Stomach (tissue), 9 donors: ENCODE measurements around the gene SLC35C1. TPM values are rescaled to one million over a fixed set of nuclear protein-coding genes. Genes with fewer than 3 reads are reported as not detected.
A peak's percentile ranks its signal among the peaks of the same experiment; 100 is the strongest.

Experiments used
- DNase-seq, 2 donors: peaks; one replicate each; pipeline versions ENCODE4 v3.0.0 to v3.0.0-alpha.2; 2013 to 2019
- H3K27ac ChIP-seq, 5 donors: fragments of 200-600 bp in 4 of 5; sonication (generic) in 4 of 5; one replicate each; pipeline ENCODE4 v1.5.1; 2013 to 2019; ENCODE audit warnings: mild to moderate bottlenecking in 1 of 5, moderate library complexity in 1 of 5
- H3K27me3 ChIP-seq, 3 donors: fragments of 200-600 bp; sonication (generic); one replicate each; pipeline ENCODE4 v1.5.1; 2017 to 2019; ENCODE audit warnings: mixed run types in 1 of 3
- H3K36me3 ChIP-seq, 4 donors: fragments of 200-600 bp; sonication (generic); 1 replicate in 3 of 4; 2 replicates in 1 of 4; pipeline ENCODE4 v1.5.1; 2016 to 2019
- H3K4me1 ChIP-seq, 4 donors: fragments of 200-600 bp; sonication (generic); one replicate each; pipeline ENCODE4 v1.5.1; 2016 to 2019
- H3K4me3 ChIP-seq, 4 donors: fragments of 200-600 bp; sonication (generic) in 3 of 4; one replicate each; pipeline ENCODE4 v1.5.1; 2016 to 2019; ENCODE audit warnings: mild to moderate bottlenecking in 1 of 4
- H3K9me3 ChIP-seq, 4 donors: fragments of 200-600 bp; sonication (generic); one replicate each; pipeline ENCODE4 v1.5.1; 2016 to 2019
- EP300 ChIP-seq: sonication (generic); formaldehyde crosslinking; IDR thresholded peaks from one replicate; pipeline ENCODE4 v1.6.1; 2017; ENCODE audit warnings: antibody characterized with exemption
- POLR2A ChIP-seq, 4 donors: fragments of 450-650 bp; IDR thresholded peaks; one replicate each; pipeline ENCODE4 v1.6.1; 2016; ENCODE audit warnings: antibody characterized with exemption in 4 of 4, control low read depth in 2 of 4, mild to moderate bottlenecking in 1 of 4, moderate library complexity in 1 of 4
- POLR2AphosphoS5 ChIP-seq, 3 donors: sonication (generic); formaldehyde crosslinking; IDR thresholded peaks; one replicate each; pipeline ENCODE4 v1.6.1; 2016; ENCODE audit warnings: antibody characterized with exemption in 3 of 3
- WGBS, 5 donors: extraction: QIAGEN DNeasy Blood & Tissue Kit in 3 of 5; methylation state at CpG; one replicate each; pipeline versions ENCODE4 v1.1.5 to v1.1.7; 2013 to 2018; 5-methylcytosine and 5-hydroxymethylcytosine counted together
- intact Hi-C: fragments of 100-400 bp; cut with DNase I; formaldehyde crosslinking; loops from one replicate; pipeline ENCODE4 v1.15.1; 2023; ENCODE audit warnings: low total_unique reads
- polyA plus RNA-seq, 3 donors: library from polyadenylated mRNA; stranded (reverse); fragments of 200-250 nt; gene quantifications; one replicate each; pipeline ENCODE4 v1.2.3, GENCODE V29; 2013
- total RNA-seq, 5 donors: library from RNA; depleted of rRNA; stranded (reverse); fragments of >200 nt; gene quantifications; one replicate each; pipeline versions ENCODE4 v1.1.0 to v1.2.3, GENCODE V29; 2014 to 2016
- TF ChIP-seq, protein P1 (sequence below), 7 experiments: fragments of 450-650 bp in 4 of 7; fragments of 200-600 bp in 3 of 7; sonication (generic) in 3 of 7; IDR thresholded peaks; one replicate each; pipeline ENCODE4 v1.5.1; 2016 to 2019; ENCODE audit warnings: antibody characterized with exemption in 7 of 7, control low read depth in 2 of 7, mild to moderate bottlenecking in 1 of 7
- donor health status: healthy with polysubstance abuse.
- donor health status: Bipolar disorder and iron deficiency.
- donor health status: healthy.

Gene SLC35C1
- total and polyA plus RNA-seq, 8 donors, result 7.6 to 21.4 (median 9.4) TPM

DNA sequence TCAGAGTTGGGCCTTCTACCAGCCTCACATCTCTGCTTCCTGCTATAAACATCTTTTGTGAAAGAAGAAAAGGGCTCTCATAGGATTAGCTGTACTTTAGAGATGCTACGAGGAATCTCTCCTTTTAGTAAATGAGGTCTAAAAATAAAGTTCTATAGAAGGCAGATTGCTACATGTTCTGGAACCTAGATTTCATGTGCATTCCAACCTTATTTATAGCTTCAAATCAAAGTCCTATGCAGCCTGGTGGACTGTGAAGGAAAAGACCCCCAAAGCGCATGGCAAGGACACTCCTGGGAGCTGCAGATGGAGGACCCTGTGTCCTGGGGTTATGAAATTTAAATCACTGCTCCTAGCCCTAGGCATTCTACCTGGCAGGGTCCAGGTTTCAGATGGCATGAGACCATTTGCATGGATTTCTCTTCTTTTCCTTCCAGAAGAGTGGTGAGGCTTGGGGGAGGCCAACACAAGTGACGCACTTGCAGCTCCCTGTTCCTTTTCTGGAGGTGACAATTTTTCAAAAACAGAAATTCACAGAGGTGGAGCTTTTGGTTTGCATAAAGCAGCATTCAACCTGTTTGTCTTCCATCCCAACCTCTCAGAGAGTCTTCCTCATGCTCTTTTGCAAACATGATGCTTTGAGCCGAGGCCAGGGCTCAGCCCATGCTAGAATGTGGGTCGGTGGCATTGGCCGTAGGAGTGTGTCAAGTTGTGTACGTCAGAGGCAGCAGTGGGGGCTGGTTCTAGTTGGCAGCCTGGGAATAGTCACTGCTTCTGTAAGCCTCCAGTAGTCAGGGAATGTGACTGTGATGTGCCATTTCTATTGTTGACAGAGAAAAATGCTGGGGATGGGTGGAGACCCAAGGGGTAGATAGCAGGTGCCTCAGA lies 48.6 kb downstream of the SLC35C1 start:
- Histone ChIP-seq H3K27me3 (no peaks in the 10 kb centered on the region), H3K27ac (peak overlapping the region in 3 of 5 donors; percentile 40 to 95 (median 48)), H3K36me3 (peaks cover 7 to 36% (median 28%) of the 10 kb centered on the region in 4 donors), H3K4me3 (no peak overlapping the region), H3K4me1 (peaks cover 70 to 100% (median 91%) of the 10 kb centered on the region in 4 donors), H3K9me3 (no peaks in the 10 kb centered on the region)
- intact Hi-C loops, result no loop called here
- DNase-seq, result no peak
- WGBS, 5 donors, result 62 to 84% (median 75%) methylated on average over 7 of the region's 7 CpGs
- TF ChIP-seq POLR2AphosphoS5 (IDR thresholded peaks at IDR 0.05), result no peak
- no peak for TF ChIP-seq POLR2A (IDR thresholded peaks at IDR 0.05)
- TF ChIP-seq EP300, result no peak

DNA sequence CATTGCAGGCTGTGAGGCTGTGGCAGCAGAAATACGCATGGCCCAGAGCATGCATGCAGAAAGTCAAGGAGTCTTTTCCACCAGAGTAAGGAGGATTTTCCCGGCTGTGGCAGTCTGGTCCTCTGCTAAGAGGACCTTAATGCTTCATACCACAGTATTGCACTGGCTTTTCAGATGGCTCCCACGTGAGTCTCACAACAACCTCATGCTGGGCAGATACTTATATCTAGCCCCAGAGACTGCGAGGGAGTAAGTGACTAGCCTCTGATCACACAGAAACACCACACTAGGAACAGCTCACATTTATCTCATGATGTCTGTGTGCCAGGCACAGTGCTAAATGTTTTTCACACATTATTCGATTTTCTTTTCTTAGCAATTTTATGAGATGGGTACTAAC lies 50.4 kb downstream of the SLC35C1 start:
- H3K27ac ChIP-seq, result peak overlapping the region in 4 of 5 donors; percentile 73 to 95 (median 78)
- 61 to 75% (median 70%) methylated on average over 5 of the region's 5 CpGs for WGBS, 5 donors
- H3K9me3 ChIP-seq, result no peaks in the 10 kb centered on the region
- no peak overlapping the region for H3K4me3 ChIP-seq
- TF ChIP-seq, protein P1, sequence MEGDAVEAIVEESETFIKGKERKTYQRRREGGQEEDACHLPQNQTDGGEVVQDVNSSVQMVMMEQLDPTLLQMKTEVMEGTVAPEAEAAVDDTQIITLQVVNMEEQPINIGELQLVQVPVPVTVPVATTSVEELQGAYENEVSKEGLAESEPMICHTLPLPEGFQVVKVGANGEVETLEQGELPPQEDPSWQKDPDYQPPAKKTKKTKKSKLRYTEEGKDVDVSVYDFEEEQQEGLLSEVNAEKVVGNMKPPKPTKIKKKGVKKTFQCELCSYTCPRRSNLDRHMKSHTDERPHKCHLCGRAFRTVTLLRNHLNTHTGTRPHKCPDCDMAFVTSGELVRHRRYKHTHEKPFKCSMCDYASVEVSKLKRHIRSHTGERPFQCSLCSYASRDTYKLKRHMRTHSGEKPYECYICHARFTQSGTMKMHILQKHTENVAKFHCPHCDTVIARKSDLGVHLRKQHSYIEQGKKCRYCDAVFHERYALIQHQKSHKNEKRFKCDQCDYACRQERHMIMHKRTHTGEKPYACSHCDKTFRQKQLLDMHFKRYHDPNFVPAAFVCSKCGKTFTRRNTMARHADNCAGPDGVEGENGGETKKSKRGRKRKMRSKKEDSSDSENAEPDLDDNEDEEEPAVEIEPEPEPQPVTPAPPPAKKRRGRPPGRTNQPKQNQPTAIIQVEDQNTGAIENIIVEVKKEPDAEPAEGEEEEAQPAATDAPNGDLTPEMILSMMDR (IDR thresholded peaks at IDR 0.05), result no peak
- TF ChIP-seq POLR2AphosphoS5 (IDR thresholded peaks at IDR 0.05) (no peak), EP300 (no peak)
- peaks cover 12 to 44% (median 37%) of the 10 kb centered on the region in 4 donors for H3K36me3 ChIP-seq
- intact Hi-C loops, result no loop called here
- no peak for DNase-seq
- no peaks in the 10 kb centered on the region for H3K27me3 ChIP-seq
- peaks cover 70 to 100% (median 90%) of the 10 kb centered on the region in 4 donors for H3K4me1 ChIP-seq

- Histone ChIP-seq H3K4me1 (peaks cover 65 to 99% (median 86%) of the 10 kb centered on the region in 4 donors), H3K4me3 (no peak overlapping the region), H3K27ac (peak overlapping the region in 4 of 5 donors; percentile 73 to 95 (median 78)), H3K36me3 (peaks cover 17 to 52% (median 45%) of the 10 kb centered on the region in 4 donors), H3K9me3 (no peaks in the 10 kb centered on the region), H3K27me3 (no peaks in the 10 kb centered on the region)
- peak in 1 of 2 donors; percentile 46 for DNase-seq
- TF ChIP-seq EP300 (no peak), POLR2AphosphoS5 (IDR thresholded peaks at IDR 0.05) (peak in 1 of 3 donors; percentile 5), POLR2A (IDR thresholded peaks at IDR 0.05) (no peak)
- WGBS, 5 donors, result 72 to 92% (median 88%) methylated on average over 5 to 6 of the region's 6 CpGs
- intact Hi-C loops, result no loop called here
Measured at GRCh38 chr11:45856044-45856468, 51.1 kb downstream of the SLC35C1 start.

- DNase-seq, result peak; percentile 44 to 88
- WGBS, 5 donors, result 13 to 18% (median 18%) methylated on average over 2 of the region's 2 CpGs
- Histone ChIP-seq H3K4me1 (peaks cover 48 to 83% (median 66%) of the 10 kb centered on the region in 4 donors), H3K36me3 (peaks cover 36 to 71% (median 65%) of the 10 kb centered on the region in 4 donors), H3K4me3 (no peak overlapping the region), H3K27me3 (no peaks in the 10 kb centered on the region), H3K27ac (peak overlapping the region; percentile 73 to 95 (median 76)), H3K9me3 (no peaks in the 10 kb centered on the region)
- TF ChIP-seq, protein P1 (IDR thresholded peaks at IDR 0.05), result no peak
- peak in 2 of 3 donors; percentile 12 to 28 for TF ChIP-seq POLR2AphosphoS5 (IDR thresholded peaks at IDR 0.05)
- intact Hi-C loops, result no loop called here
Measured at GRCh38 chr11:45857961-45858474, 53.1 kb downstream of the SLC35C1 start.

GRCh38 chr11:45858751-45859398 lies 53.9 kb downstream of the SLC35C1 start:
- Histone ChIP-seq H3K4me1 (peaks cover 40 to 75% (median 58%) of the 10 kb centered on the region in 4 donors), H3K36me3 (peaks cover 45 to 80% (median 72%) of the 10 kb centered on the region in 4 donors), H3K27ac (peak overlapping the region; percentile 73 to 95 (median 76)), H3K27me3 (no peaks in the 10 kb centered on the region), H3K4me3 (no peak overlapping the region), H3K9me3 (no peaks in the 10 kb centered on the region)
- no peak for DNase-seq
- TF ChIP-seq EP300 (no peak), POLR2A (IDR thresholded peaks at IDR 0.05) (no peak), POLR2AphosphoS5 (IDR thresholded peaks at IDR 0.05) (no peak)
- TF ChIP-seq, protein P1 (IDR thresholded peaks at IDR 0.05), result no peak
- WGBS, 5 donors, result 60 to 78% (median 67%) methylated on average over 5 of the region's 5 CpGs
- intact Hi-C loops, result no loop called here
